Loucy (cell line): ENCODE measurements around the gene TP63.

Source experiments
- H2AFZ ChIP-seq: fragments of 200-600 bp; sonication (generic); 2 replicates; pipeline ENCODE4 v1.6.0; 2016; ENCODE audit warnings: antibody characterized with exemption, mild to moderate bottlenecking, low read length, moderate library complexity
- H3F3A ChIP-seq: fragments of 200-600 bp; 2 replicates; pipeline ENCODE4 v1.6.0; 2016; ENCODE audit warnings: antibody characterized with exemption, low read depth, mild to moderate bottlenecking
- H3K27me3 ChIP-seq: fragments of 200-600 bp; sonication (generic); 2 replicates; pipeline ENCODE4 v1.6.1; 2014; ENCODE audit warnings: low read length, mild to moderate bottlenecking; ENCODE audit not compliant: insufficient read depth, poor library complexity, severe bottlenecking
- H3K36me3 ChIP-seq: fragments of 200-600 bp; sonication (generic); 2 replicates; pipeline ENCODE4 v1.6.1; 2016; ENCODE audit warnings: low read length; ENCODE audit not compliant: insufficient read depth
- H3K4me1 ChIP-seq: fragments of 200-600 bp; sonication (generic); 2 replicates; pipeline ENCODE4 v1.5.1; 2014; ENCODE audit warnings: low read length, mild to moderate bottlenecking; ENCODE audit not compliant: insufficient read depth, poor library complexity, severe bottlenecking
- H3K4me2 ChIP-seq: fragments of 200-600 bp; sonication (generic); 2 replicates; pipeline ENCODE4 v1.6.0; 2014; ENCODE audit warnings: antibody characterized with exemption, low read length, low read depth, mild to moderate bottlenecking; ENCODE audit not compliant: poor library complexity, severe bottlenecking
- H3K4me3 ChIP-seq: fragments of 200-600 bp; sonication (generic); 2 replicates; pipeline ENCODE4 v1.5.1; 2014; ENCODE audit warnings: low read length, mild to moderate bottlenecking, mixed read lengths; ENCODE audit not compliant: poor library complexity, severe bottlenecking
- H3K79me2 ChIP-seq: fragments of 200-600 bp; sonication (generic); 2 replicates; pipeline ENCODE4 v1.6.1; 2014; ENCODE audit warnings: low read length; ENCODE audit not compliant: insufficient read depth
- H3K9ac ChIP-seq: fragments of 200-600 bp; sonication (generic); 2 replicates; pipeline ENCODE4 v1.6.0; 2014; ENCODE audit warnings: mild to moderate bottlenecking, low read depth, low read length, moderate library complexity; ENCODE audit not compliant: poor library complexity, severe bottlenecking
- H3K9me2 ChIP-seq: fragments of 200-600 bp; sonication (generic); replicated peaks from 2 replicates; pipeline ENCODE4 v1.6.1; 2016; ENCODE audit warnings: low read depth, low read length, mixed read lengths
- H3K9me3 ChIP-seq: fragments of 200-600 bp; sonication (generic); 2 replicates; pipeline ENCODE4 v1.6.1; 2014; ENCODE audit warnings: mild to moderate bottlenecking, antibody characterized with exemption, low read length, low read depth; ENCODE audit not compliant: insufficient read depth
- H4K20me1 ChIP-seq: fragments of 200-600 bp; sonication (generic); 2 replicates; pipeline ENCODE4 v1.6.0; 2014; ENCODE audit warnings: antibody characterized with exemption, low read length, mild to moderate bottlenecking; ENCODE audit not compliant: insufficient read depth, poor library complexity, severe bottlenecking
- CTCF ChIP-seq: fragments of 200-600 bp; sonication (generic); conservative IDR thresholded peaks from 2 replicates; pipeline ENCODE4 v1.5.1; 2014; ENCODE audit warnings: mild to moderate bottlenecking, antibody characterized with exemption, low read length
- EZH2phosphoT487 ChIP-seq: fragments of 200-600 bp; IDR thresholded peaks from 2 replicates; pipeline ENCODE4 v1.6.1; 2018; ENCODE audit warnings: antibody characterized with exemption, mild to moderate bottlenecking, moderate library complexity, borderline replicate concordance

TP63 gene

GRCh38 chr3:189827108-189827507 is 195.9 kb downstream of the TP63 start:
- Histone ChIP-seq H4K20me1 (no peaks in the 10 kb centered on the region), H3K36me3 (no peaks in the 10 kb centered on the region), H3K9me2 (no peaks in the 10 kb centered on the region), H3K79me2 (no peaks in the 10 kb centered on the region), H3K4me1 (peaks cover 17% of the 10 kb centered on the region), H3K9me3 (no peaks in the 10 kb centered on the region), H3F3A (no peaks in the 10 kb centered on the region), H3K27me3 (no peaks in the 10 kb centered on the region), H3K4me3 (no peak overlapping the region), H2AFZ (no peak overlapping the region), H3K9ac (no peak overlapping the region), H3K4me2 (no peak overlapping the region)
- TF ChIP-seq CTCF: no peak
- no peak for TF ChIP-seq EZH2phosphoT487

GRCh38 chr3:189830401-189830800 is 199.2 kb downstream of the TP63 start:
- H3F3A ChIP-seq: no peaks in the 10 kb centered on the region
- H3K4me1 ChIP-seq: peaks cover 5% of the 10 kb centered on the region
- H3K27me3 ChIP-seq: no peaks in the 10 kb centered on the region
- H3K4me3 ChIP-seq: no peak overlapping the region
- no peaks in the 10 kb centered on the region for H3K9me3 ChIP-seq
- H3K36me3 ChIP-seq: no peaks in the 10 kb centered on the region
- H4K20me1 ChIP-seq: no peaks in the 10 kb centered on the region
- H3K9ac ChIP-seq: no peak overlapping the region
- H3K9me2 ChIP-seq: no peaks in the 10 kb centered on the region
- TF ChIP-seq EZH2phosphoT487 (no peak), CTCF (no peak)
- no peak overlapping the region for H2AFZ ChIP-seq
- no peaks in the 10 kb centered on the region for H3K79me2 ChIP-seq
- no peak overlapping the region for H3K4me2 ChIP-seq

GRCh38 chr3:189833266-189833665 is 202.1 kb downstream of the TP63 start:
- TF ChIP-seq EZH2phosphoT487: no peak
- no peak for TF ChIP-seq CTCF
- H3K79me2 ChIP-seq: no peaks in the 10 kb centered on the region
- no peaks in the 10 kb centered on the region for H4K20me1 ChIP-seq
- no peaks in the 10 kb centered on the region for H3F3A ChIP-seq
- no peak overlapping the region for H3K9ac ChIP-seq
- H3K4me1 ChIP-seq: peaks cover 5% of the 10 kb centered on the region
- H3K4me3 ChIP-seq: no peak overlapping the region
- H3K4me2 ChIP-seq: no peak overlapping the region
- H3K9me2 ChIP-seq: no peaks in the 10 kb centered on the region
- H2AFZ ChIP-seq: no peak overlapping the region
- H3K9me3 ChIP-seq: no peaks in the 10 kb centered on the region
- H3K27me3 ChIP-seq: no peaks in the 10 kb centered on the region
- no peaks in the 10 kb centered on the region for H3K36me3 ChIP-seq
